Measurements from ENCODE around the gene P2RY6.

P2RY6 gene, protein sequence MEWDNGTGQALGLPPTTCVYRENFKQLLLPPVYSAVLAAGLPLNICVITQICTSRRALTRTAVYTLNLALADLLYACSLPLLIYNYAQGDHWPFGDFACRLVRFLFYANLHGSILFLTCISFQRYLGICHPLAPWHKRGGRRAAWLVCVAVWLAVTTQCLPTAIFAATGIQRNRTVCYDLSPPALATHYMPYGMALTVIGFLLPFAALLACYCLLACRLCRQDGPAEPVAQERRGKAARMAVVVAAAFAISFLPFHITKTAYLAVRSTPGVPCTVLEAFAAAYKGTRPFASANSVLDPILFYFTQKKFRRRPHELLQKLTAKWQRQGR

DNA sequence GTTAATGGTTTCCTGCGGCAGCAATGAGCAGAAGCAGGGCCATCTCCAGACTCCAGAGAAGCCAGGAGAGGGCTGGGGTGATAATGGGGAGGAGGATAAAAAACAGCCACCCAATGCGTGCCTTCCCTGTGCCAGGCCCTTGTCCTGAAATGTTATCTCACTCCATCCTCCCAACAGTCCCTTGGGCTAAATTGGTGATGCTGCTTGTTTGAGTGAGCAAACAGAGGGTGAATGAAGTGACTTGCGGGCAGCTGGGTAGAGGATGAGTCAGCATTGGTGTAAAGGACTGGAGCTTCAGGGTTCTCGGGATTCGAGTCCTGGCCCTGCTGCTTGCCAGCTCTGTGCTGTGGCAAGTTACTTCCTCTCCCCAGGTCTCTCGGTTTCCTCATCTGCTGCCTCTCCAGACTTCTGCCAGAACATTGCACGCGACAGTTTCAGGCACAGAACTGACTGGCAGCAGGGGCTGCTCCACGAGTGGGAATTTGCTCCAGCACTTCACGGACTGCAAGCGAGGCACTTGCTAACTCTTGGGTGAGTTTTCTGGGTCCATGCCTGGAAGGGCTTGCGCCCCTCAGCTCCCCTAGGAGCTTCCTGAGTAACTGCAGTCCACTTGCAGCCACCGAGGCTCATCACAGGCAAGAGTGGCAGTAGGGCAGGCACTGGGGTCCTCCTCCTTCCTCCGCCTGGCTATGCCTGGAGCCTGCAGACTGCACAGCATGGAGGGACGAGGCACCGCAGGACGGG is at the start of gene P2RY6:
P2RY6 (plus strand) TSS at position 403 of the 744 bp plus-strand sequence. CDS start 24,181 bp downstream, outside the sequence.
- peak within 1 kb of the TSS in 1 of 5 donors; percentile 45 for H3K9ac ChIP-seq (ENCODE audit: low read length in 5 of 5)
- no peaks in the 10 kb centered on the region for H3K9me3 ChIP-seq (ENCODE audit: control insufficient read depth in 5 of 5, low read length in 5 of 5)
- H3K4me1 ChIP-seq (ENCODE audit: control insufficient read depth in 5 of 5, insufficient read depth in 5 of 5, low read length in 5 of 5) = peaks cover 8 to 16% (median 10%) of the 10 kb centered on the region in 5 donors
- peaks cover 3 to 14% (median 4%) of the 10 kb centered on the region in 5 donors for H3K27me3 ChIP-seq (ENCODE audit: control insufficient read depth in 5 of 5, insufficient read depth in 4 of 5, low read length in 5 of 5)
- no peaks in the 10 kb centered on the region for H3K36me3 ChIP-seq (ENCODE audit: control insufficient read depth in 5 of 5, insufficient read depth in 5 of 5, low read length in 5 of 5)
- peak within 1 kb of the TSS in 4 of 5 donors; percentile 40 to 61 (median 46) for H3K4me3 ChIP-seq (ENCODE audit: low read depth in 1 of 5, low read length in 5 of 5)
- H3K27ac ChIP-seq (ENCODE audit: low read depth, low read length) = no peak within 1 kb of the TSS

DNA sequence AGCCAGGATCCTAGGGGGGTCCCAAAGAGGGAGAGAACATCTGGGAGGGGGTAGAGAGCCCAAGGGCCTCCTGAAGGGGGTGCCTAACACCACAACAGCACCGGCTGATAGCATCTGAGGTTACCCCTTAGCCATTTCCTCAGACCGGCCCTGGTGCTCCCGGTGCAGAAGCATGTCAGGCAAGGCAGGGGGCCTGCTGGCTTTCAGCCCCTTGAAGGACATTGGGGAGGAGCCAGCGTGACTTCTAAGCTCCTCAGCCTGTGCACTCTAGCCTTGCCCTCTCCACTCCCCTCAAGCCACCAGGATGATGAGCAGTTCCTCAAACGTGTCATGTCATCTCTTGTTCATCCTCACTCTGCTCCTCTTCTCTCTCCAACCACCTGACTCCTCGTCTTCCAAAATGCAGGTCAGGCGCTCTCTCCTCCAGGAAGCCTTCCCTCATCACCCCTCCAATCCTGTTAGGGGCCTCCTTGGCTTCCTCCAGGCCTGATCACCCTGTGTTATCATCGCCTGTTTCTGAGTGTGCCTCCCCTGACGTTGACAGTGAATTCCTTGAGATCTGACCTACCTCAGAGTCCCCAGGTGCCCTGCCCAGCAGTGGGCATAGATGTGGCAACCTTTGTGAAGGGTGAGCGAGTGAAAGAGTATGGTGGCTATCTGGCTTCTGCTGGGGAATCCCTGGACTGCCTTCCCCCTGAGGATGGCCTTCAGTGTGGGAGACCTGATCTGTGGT is 48.0 kb upstream of the P2RY6 start:
- no peak overlapping the region for H3K4me3 ChIP-seq (ENCODE audit: low read depth in 1 of 5, low read length in 5 of 5)
- H3K27ac ChIP-seq (ENCODE audit: low read depth, low read length) = no peak overlapping the region
- no peak overlapping the region for H3K9ac ChIP-seq (ENCODE audit: low read length in 5 of 5)
- no peaks in the 10 kb centered on the region for H3K36me3 ChIP-seq (ENCODE audit: control insufficient read depth in 5 of 5, insufficient read depth in 5 of 5, low read length in 5 of 5)
- peaks cover 0 to 4% (median 0%) of the 10 kb centered on the region in 5 donors for H3K4me1 ChIP-seq (ENCODE audit: control insufficient read depth in 5 of 5, insufficient read depth in 5 of 5, low read length in 5 of 5)
- H3K27me3 ChIP-seq (ENCODE audit: control insufficient read depth in 5 of 5, insufficient read depth in 4 of 5, low read length in 5 of 5) = peaks cover 0 to 1% (median 0%) of the 10 kb centered on the region in 5 donors
- H3K9me3 ChIP-seq (ENCODE audit: control insufficient read depth in 5 of 5, low read length in 5 of 5) = no peaks in the 10 kb centered on the region

DNA sequence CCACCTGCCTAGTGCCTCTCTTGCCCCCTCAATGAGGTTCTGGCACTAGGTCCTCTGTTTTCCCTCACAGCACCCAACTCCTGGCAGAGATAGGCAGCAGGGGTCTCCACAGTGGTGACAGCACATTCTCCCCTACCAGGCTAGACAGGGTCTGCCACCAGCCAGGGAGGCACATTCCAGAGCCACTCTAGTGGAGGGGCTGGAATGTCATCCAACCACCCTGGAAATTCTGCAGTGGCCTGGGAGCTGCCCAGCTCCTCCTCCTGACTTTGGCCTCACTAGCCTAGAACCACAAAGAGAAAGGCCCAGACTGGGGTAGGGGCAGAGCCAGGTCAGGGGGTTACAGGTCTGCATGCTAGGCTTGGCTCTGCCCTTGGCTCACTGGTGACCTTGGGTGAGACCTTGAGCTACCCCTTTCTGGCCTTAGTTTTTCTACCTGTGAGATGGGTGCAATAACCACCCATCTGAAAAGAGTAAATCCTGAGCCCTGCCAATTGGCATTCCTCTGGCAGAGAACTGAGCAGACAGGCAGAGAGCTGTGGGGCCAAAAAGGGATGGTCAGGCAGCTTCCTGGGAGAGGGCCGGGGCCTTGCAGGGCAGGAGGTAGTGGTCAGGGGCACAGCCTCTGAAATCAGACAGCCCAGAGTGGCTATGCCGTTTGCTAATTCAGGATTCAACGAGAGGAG is 47.0 kb upstream of the P2RY6 start:
- H3K4me1 ChIP-seq (ENCODE audit: control insufficient read depth in 5 of 5, insufficient read depth in 5 of 5, low read length in 5 of 5) = peaks cover 0 to 14% (median 0%) of the 10 kb centered on the region in 5 donors
- H3K27ac ChIP-seq (ENCODE audit: low read depth, low read length) = no peak overlapping the region
- no peak overlapping the region for H3K9ac ChIP-seq (ENCODE audit: low read length in 5 of 5)
- no peaks in the 10 kb centered on the region for H3K36me3 ChIP-seq (ENCODE audit: control insufficient read depth in 5 of 5, insufficient read depth in 5 of 5, low read length in 5 of 5)
- H3K4me3 ChIP-seq (ENCODE audit: low read depth in 1 of 5, low read length in 5 of 5) = no peak overlapping the region
- no peaks in the 10 kb centered on the region for H3K9me3 ChIP-seq (ENCODE audit: control insufficient read depth in 5 of 5, low read length in 5 of 5)
- H3K27me3 ChIP-seq (ENCODE audit: control insufficient read depth in 5 of 5, insufficient read depth in 4 of 5, low read length in 5 of 5) = peaks cover 0 to under 1% (median 0%) of the 10 kb centered on the region in 5 donors

DNA sequence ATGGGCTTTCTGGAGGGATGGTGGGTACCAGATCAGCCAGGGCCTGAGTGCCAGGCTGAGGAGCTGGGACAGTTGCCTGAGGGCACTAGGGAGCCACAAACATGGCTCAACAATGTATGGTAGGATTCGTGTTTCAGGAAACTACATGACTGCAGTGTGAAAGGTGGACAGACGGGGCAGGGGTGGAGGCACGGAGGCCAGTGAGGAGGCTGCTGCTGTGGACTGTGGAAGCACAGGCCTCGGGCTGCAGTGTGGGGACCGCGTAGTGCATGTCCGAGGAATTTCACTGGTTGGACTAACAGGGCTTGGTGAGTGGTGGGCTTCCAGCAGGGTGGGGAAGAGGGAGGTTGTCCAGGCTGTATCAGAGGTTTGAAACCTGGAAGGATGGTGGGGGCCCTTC is 46.3 kb upstream of the P2RY6 start:
- H3K4me1 ChIP-seq (ENCODE audit: control insufficient read depth in 5 of 5, insufficient read depth in 5 of 5, low read length in 5 of 5) = peaks cover 0 to 15% (median 0%) of the 10 kb centered on the region in 5 donors
- H3K27ac ChIP-seq (ENCODE audit: low read depth, low read length) = no peak overlapping the region
- no peak overlapping the region for H3K9ac ChIP-seq (ENCODE audit: low read length in 5 of 5)
- no peak overlapping the region for H3K4me3 ChIP-seq (ENCODE audit: low read depth in 1 of 5, low read length in 5 of 5)
- H3K36me3 ChIP-seq (ENCODE audit: control insufficient read depth in 5 of 5, insufficient read depth in 5 of 5, low read length in 5 of 5) = no peaks in the 10 kb centered on the region
- H3K9me3 ChIP-seq (ENCODE audit: control insufficient read depth in 5 of 5, low read length in 5 of 5) = no peaks in the 10 kb centered on the region
- peaks cover 0 to 2% (median 0%) of the 10 kb centered on the region in 5 donors for H3K27me3 ChIP-seq (ENCODE audit: control insufficient read depth in 5 of 5, insufficient read depth in 4 of 5, low read length in 5 of 5)

DNA sequence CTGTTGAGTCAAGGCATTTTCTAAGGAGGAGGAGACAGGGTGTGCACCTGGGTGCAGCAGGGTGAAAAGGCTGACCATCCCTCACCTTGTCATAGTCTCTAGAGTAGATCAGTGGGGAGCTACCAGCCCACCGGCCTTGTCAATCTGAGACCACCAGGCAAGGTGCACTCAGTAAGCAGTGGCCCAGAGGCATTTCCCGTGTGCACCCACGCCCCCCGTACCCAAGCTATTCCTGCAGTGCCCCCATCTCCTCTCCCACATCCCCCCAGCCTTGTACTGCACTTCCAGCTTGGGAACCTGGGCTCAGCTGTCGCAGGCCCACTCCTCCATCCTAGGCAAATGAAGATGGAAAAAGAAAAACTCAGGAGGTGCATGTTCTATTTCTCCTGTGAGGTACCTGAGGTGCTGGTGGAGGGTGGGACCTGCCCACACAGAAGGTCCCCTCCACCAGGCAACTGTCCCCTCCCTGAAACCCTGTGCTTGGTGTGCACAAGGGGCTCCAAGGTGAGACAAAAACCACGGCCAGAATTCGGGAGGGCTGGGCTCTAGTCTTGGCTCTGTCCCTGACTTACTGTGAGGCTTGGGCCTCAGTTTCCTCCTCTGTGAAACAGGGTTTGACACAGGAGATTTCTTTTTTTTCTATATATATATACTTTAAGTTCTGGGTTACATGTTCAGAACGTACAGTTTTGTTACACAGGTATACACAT is 45.7 kb upstream of the P2RY6 start:
- H3K36me3 ChIP-seq (ENCODE audit: control insufficient read depth in 5 of 5, insufficient read depth in 5 of 5, low read length in 5 of 5) = no peaks in the 10 kb centered on the region
- H3K9ac ChIP-seq (ENCODE audit: low read length in 5 of 5) = no peak overlapping the region
- H3K4me1 ChIP-seq (ENCODE audit: control insufficient read depth in 5 of 5, insufficient read depth in 5 of 5, low read length in 5 of 5) = peaks cover 0 to 15% (median 0%) of the 10 kb centered on the region in 5 donors
- peaks cover 0 to 2% (median 0%) of the 10 kb centered on the region in 5 donors for H3K27me3 ChIP-seq (ENCODE audit: control insufficient read depth in 5 of 5, insufficient read depth in 4 of 5, low read length in 5 of 5)
- H3K4me3 ChIP-seq (ENCODE audit: low read depth in 1 of 5, low read length in 5 of 5) = no peak overlapping the region
- no peaks in the 10 kb centered on the region for H3K9me3 ChIP-seq (ENCODE audit: control insufficient read depth in 5 of 5, low read length in 5 of 5)
- H3K27ac ChIP-seq (ENCODE audit: low read depth, low read length) = no peak overlapping the region

DNA sequence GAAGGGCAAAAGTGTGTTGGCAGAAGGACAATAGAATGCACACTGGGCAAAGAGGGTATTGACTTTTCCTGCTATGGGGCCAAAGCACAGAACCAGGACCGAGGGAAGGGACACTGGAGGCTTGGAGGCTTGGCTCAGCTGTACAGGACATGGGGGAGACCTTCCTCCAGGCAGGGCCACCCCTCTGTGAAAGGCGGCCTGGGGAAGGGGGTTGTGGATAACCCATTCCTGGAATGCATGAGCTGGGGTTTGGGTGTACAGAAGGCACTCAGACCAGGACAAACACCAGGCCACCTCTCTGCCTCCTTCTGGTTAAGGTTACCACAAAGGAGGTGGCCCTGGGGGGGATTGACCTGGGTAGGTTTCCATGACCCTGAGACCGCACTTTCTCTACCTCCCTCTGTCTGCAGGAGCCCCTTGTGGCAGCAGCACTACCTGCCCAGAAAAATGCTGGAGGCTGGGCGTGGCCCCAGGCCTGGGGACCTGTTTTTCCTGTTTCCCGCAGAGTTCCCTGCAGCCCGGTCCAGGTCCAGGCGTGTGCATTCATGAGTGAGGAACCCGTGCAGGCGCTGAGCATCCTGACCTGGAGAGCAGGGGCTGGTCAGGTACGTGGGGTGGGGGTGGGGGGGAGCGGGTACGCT is 44.4 kb upstream of the P2RY6 start:
- no peak overlapping the region for H3K27ac ChIP-seq (ENCODE audit: low read depth, low read length)
- peaks cover 0 to 15% (median 0%) of the 10 kb centered on the region in 5 donors for H3K4me1 ChIP-seq (ENCODE audit: control insufficient read depth in 5 of 5, insufficient read depth in 5 of 5, low read length in 5 of 5)
- no peaks in the 10 kb centered on the region for H3K9me3 ChIP-seq (ENCODE audit: control insufficient read depth in 5 of 5, low read length in 5 of 5)

DNA sequence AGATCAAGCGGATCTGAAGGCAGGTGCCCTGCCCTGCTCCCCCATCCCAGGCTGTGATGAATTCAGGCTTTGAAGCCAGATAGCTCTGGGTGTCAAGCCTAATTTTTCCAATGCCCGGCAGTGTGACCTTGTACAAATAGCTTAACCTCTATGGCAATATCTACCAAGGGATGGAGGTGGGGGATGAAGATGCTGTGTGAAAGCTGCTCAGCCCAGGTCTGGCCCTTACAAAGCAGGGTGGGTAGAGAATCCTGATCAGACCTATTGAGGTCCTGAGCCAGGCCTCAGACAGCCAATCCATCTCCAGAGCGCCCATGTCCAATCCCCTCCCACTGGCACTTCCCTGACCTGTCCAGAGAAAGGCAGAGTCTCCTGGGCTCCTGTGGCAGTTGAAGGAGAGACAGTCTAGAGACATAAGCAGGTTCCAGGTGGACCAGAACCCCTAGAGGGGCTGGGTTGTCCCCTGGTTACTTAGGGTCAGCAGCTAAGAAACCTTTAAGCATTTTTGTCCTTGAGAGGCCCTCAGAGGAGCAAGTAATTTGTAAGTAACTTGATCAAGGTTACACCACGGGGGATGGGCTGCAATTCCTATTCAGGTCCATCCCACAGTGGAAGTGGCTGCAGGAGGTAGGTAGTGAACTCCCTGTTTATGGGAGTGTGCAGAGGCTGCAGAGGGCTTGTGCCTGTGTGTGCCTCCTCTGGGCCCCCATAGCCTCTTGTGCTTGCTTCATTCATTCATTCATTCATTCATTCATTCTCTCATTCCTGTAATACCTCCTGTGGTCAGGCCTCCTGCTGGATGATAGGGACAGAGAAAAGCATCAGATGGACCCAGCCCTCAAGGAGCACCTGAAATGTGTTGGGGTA is 43.6 kb upstream of the P2RY6 start:
- Histone ChIP-seq H3K27ac (ENCODE audit: low read depth, low read length) (no peak overlapping the region), H3K9me3 (ENCODE audit: control insufficient read depth in 5 of 5, low read length in 5 of 5) (no peaks in the 10 kb centered on the region), H3K9ac (ENCODE audit: low read length in 5 of 5) (no peak overlapping the region), H3K4me3 (ENCODE audit: low read depth in 1 of 5, low read length in 5 of 5) (no peak overlapping the region), H3K4me1 (ENCODE audit: control insufficient read depth in 5 of 5, insufficient read depth in 5 of 5, low read length in 5 of 5) (peaks cover 0 to 15% (median 0%) of the 10 kb centered on the region in 5 donors), H3K27me3 (ENCODE audit: control insufficient read depth in 5 of 5, insufficient read depth in 4 of 5, low read length in 5 of 5) (peaks cover 0 to 2% (median 0%) of the 10 kb centered on the region in 5 donors), H3K36me3 (ENCODE audit: control insufficient read depth in 5 of 5, insufficient read depth in 5 of 5, low read length in 5 of 5) (no peaks in the 10 kb centered on the region)

More for the DNA sequence above, 44.4 kb upstream of the P2RY6 start:
- Histone ChIP-seq H3K4me3 (ENCODE audit: low read depth in 1 of 5, low read length in 5 of 5) (no peak overlapping the region), H3K9ac (ENCODE audit: low read length in 5 of 5) (no peak overlapping the region), H3K36me3 (ENCODE audit: control insufficient read depth in 5 of 5, insufficient read depth in 5 of 5, low read length in 5 of 5) (no peaks in the 10 kb centered on the region), H3K27me3 (ENCODE audit: control insufficient read depth in 5 of 5, insufficient read depth in 4 of 5, low read length in 5 of 5) (peaks cover 0 to 2% (median 0%) of the 10 kb centered on the region in 5 donors)

DNA sequence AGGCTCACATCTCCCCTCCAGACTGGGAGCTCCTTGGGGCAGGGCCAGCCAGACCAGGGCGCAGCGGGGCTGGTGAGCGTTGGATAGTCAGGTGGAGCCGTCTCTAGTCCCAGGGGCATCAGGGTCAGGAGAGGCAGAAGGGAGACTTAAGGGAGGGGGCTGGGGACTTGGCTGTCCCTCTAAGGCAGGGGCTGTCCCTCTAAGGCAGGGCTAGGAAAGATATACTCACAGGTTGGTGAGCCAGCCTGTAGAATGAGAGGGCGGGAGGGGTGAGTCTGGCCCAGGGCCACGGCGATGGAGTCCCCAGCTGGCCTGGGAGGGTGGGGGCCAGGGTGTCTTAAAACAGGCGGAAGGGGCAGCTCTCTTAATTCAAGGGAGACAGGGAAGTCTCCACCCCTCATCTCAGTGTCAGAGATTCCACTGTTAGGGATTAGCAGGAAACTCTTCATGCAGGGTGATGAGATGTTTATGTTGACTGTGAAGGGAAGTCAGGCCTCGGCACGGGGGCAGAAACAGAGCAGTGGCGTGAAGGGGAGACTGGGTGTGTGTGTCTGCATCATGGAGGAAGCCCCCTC is 42.7 kb upstream of the P2RY6 start:
- Histone ChIP-seq H3K27ac (ENCODE audit: low read depth, low read length) (no peak overlapping the region), H3K9ac (ENCODE audit: low read length in 5 of 5) (no peak overlapping the region), H3K4me1 (ENCODE audit: control insufficient read depth in 5 of 5, insufficient read depth in 5 of 5, low read length in 5 of 5) (peaks cover 0 to 15% (median 0%) of the 10 kb centered on the region in 5 donors)

More for the DNA sequence above, 42.7 kb upstream of the P2RY6 start:
- Histone ChIP-seq H3K36me3 (ENCODE audit: control insufficient read depth in 5 of 5, insufficient read depth in 5 of 5, low read length in 5 of 5) (no peaks in the 10 kb centered on the region), H3K4me3 (ENCODE audit: low read depth in 1 of 5, low read length in 5 of 5) (no peak overlapping the region), H3K27me3 (ENCODE audit: control insufficient read depth in 5 of 5, insufficient read depth in 4 of 5, low read length in 5 of 5) (peaks cover 0 to 2% (median 0%) of the 10 kb centered on the region in 5 donors), H3K9me3 (ENCODE audit: control insufficient read depth in 5 of 5, low read length in 5 of 5) (no peaks in the 10 kb centered on the region)
